OCI-LY3 (cell line): ENCODE measurements around the gene OPA3.

ENCODE experiments used
- EZH2phosphoT487 ChIP-seq: fragments of 200-600 bp; shearing (Covaris generic); IDR thresholded peaks from 2 replicates; pipeline ENCODE4 v1.6.1; 2018; ENCODE audit warnings: antibody characterized with exemption, mixed run types, low read depth
- TF ChIP-seq, protein P1 (sequence below): fragments of 200-600, 300-600 bp; sonication (generic); IDR thresholded peaks from 2 replicates; pipeline ENCODE4 v1.5.1; 2014; ENCODE audit warnings: antibody characterized with exemption, low read length, low read depth

GRCh38 chr19:45601115-45601514, 16.5 kb upstream of the OPA3 start:
- TF ChIP-seq, protein P1, sequence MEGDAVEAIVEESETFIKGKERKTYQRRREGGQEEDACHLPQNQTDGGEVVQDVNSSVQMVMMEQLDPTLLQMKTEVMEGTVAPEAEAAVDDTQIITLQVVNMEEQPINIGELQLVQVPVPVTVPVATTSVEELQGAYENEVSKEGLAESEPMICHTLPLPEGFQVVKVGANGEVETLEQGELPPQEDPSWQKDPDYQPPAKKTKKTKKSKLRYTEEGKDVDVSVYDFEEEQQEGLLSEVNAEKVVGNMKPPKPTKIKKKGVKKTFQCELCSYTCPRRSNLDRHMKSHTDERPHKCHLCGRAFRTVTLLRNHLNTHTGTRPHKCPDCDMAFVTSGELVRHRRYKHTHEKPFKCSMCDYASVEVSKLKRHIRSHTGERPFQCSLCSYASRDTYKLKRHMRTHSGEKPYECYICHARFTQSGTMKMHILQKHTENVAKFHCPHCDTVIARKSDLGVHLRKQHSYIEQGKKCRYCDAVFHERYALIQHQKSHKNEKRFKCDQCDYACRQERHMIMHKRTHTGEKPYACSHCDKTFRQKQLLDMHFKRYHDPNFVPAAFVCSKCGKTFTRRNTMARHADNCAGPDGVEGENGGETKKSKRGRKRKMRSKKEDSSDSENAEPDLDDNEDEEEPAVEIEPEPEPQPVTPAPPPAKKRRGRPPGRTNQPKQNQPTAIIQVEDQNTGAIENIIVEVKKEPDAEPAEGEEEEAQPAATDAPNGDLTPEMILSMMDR: no peak
- no peak for TF ChIP-seq EZH2phosphoT487
